ENCODE results near the gene TPP2.

GRCh38 chr13:102677122-102677521 lies 80.3 kb downstream of the TPP2 start:
- TF ChIP-seq, protein P1, sequence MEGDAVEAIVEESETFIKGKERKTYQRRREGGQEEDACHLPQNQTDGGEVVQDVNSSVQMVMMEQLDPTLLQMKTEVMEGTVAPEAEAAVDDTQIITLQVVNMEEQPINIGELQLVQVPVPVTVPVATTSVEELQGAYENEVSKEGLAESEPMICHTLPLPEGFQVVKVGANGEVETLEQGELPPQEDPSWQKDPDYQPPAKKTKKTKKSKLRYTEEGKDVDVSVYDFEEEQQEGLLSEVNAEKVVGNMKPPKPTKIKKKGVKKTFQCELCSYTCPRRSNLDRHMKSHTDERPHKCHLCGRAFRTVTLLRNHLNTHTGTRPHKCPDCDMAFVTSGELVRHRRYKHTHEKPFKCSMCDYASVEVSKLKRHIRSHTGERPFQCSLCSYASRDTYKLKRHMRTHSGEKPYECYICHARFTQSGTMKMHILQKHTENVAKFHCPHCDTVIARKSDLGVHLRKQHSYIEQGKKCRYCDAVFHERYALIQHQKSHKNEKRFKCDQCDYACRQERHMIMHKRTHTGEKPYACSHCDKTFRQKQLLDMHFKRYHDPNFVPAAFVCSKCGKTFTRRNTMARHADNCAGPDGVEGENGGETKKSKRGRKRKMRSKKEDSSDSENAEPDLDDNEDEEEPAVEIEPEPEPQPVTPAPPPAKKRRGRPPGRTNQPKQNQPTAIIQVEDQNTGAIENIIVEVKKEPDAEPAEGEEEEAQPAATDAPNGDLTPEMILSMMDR (conservative IDR thresholded peaks at IDR 0.05; ENCODE audit: low read length): no peak
- no peak for TF ChIP-seq EZH2phosphoT487 (IDR thresholded peaks at IDR 0.05; ENCODE audit: borderline replicate concordance, low read depth, low read length)
